HG03045 (cell line): ENCODE measurements around the gene MAK.
"Not testable (repeated sequence)": the region's sequence is repeated elsewhere in the genome, so short reads cannot be mapped to it uniquely, and the experiment has no call there.

Source experiments
- ATAC-seq: cut with Tn5 transposase; IDR thresholded peaks from one replicate; pipeline ENCODE4 v1.9.1; 2021; ENCODE audit warnings: mild to moderate bottlenecking, moderate library complexity; ENCODE audit not compliant: unreplicated experiment

Gene MAK, protein sequence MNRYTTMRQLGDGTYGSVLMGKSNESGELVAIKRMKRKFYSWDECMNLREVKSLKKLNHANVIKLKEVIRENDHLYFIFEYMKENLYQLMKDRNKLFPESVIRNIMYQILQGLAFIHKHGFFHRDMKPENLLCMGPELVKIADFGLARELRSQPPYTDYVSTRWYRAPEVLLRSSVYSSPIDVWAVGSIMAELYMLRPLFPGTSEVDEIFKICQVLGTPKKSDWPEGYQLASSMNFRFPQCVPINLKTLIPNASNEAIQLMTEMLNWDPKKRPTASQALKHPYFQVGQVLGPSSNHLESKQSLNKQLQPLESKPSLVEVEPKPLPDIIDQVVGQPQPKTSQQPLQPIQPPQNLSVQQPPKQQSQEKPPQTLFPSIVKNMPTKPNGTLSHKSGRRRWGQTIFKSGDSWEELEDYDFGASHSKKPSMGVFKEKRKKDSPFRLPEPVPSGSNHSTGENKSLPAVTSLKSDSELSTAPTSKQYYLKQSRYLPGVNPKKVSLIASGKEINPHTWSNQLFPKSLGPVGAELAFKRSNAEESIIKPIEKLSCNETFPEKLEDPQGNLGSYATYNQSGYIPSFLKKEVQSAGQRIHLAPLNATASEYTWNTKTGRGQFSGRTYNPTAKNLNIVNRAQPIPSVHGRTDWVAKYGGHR

DNA sequence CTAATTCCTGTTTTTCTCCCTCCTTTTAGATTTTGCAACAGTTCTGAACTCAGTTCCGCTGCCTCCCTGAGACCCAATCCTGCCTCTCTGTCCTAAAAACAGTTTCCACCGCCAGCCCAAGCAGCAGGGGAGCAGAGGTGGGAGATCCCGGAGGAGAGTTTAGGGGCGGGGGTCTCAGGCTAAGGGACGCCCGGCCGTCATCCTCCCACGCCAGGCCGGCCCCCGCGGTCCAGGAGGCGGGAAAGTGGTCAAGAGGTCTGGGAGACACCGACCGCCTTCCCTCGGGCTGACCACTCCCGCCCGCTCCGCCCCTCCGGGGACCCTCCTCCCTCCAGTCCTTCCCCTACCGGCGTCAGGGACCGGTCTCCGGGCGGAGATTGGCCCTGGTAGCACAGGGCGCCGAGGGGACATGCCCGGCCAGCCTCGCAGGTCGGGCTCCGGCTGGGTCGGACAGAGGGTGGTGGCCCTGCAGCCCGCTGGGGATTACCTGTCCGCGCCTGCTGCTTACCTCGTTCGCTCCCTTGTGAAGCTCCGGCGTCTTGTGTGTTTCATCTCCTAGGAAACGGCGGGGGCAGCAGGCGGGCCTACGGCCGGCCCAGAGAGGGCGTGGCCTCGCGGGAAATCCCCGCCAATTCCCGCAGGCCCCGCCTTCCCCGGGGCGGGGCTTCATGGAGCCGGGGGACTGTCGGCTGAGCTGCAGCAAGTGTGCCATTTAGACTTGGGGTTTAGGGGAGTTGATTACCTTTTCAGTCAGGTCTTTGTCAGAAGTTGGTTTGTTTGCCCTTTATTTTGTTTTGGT, at the start of gene MAK:
MAK (minus strand) TSS at position 545 of the 799 bp plus-strand sequence. CDS start 7,891 bp downstream, outside the sequence.
- ATAC-seq, result peak; percentile 81

DNA sequence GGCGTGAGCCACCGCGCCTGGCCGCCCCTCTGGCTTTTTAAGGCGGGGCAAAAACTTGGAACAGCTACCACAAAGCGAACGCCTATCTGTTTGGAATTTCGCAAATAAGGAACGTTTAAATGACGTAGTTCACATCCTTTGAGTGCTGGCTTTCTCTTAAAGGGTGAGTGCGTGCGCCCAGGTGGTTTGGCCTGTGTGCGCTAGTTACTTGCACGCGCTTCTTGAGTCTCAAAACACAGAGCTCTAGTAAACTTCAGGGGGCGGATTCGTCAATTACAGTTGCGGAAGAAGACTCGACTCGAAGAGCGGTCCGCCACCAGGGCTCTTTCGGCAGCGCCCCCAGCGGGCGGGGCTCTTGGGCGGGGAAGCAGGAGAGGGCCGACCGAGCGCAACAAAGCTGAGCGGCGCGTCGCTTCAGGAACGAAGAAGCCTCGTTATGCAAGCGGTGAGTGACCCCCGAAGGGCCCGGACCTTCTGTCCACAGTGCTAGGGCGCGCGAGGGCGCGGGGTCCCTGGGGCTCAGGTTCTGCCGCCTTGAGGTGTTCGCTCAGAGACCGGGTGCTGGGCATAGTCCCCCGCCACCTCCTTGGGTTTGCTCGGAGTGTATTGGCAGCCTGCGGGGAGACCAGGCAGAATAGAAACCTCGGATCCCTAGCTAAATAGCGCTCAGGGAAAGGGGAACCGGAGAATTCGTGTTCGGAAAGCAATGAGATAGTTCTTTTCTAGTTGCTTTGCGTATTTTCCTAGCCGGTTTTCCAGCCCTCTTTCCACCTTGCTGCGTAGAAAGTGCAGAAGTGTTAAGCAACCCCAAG, 48.6 kb upstream of the MAK start, which contains the start of gene SYCP2L:
SYCP2L (plus strand) TSS at position 362 of the 812 bp plus-strand sequence; CDS start at position 437, 75 bp downstream.
- no peak for ATAC-seq

DNA sequence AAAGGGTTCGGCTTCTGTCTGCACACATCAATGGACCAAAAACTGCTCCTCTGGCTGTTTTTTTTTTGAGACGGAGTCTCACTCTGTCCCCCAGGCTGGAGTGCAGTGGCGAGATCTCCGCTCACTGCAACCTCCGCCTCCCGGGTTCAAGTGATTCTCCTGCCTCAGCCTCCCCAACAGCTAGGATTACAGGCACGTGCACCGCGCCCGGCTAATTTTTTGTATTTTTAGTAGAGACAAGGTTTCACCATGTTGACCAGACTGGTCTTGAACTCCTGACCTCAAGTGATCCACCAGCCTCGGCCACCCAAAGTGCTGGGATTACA, 48.0 kb upstream of the MAK start:
- not testable (repeated sequence) for ATAC-seq

DNA sequence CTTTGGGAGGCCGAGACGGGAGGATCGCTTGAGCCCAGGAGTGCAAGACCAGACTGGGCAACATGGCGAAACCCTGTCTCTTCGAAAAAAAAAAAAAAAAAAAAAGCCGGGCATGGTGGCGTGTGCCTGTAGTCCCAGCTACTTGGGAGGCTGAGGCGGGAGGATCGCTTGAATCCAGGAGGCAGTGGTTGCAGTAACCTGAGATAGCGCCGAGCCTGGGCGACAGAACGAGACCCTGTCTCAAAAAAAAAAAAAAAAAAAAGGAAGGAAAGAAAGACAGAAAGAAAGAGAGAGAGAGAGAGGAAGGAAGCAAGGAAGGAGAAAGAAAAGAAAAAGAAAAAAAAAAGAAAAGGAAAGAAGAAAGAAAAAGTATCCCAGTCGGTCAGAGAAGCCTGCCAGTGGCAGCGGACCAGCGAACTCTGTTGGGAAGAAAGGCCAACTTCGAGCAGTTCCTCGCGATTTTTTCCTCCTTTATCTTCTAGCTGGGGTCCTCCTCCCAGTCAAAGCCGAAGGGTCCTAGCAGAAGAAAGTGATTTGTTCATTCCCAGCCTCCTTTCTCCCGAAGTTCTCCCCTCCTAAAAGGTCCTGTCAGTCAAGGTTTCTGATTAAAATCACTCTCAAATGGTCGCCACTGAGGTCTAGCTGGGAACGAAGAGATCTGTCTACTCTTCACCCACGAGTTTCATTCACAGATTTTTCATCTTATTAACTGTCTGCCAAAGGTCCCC, 46.1 kb upstream of the MAK start:
- no peak for ATAC-seq

DNA sequence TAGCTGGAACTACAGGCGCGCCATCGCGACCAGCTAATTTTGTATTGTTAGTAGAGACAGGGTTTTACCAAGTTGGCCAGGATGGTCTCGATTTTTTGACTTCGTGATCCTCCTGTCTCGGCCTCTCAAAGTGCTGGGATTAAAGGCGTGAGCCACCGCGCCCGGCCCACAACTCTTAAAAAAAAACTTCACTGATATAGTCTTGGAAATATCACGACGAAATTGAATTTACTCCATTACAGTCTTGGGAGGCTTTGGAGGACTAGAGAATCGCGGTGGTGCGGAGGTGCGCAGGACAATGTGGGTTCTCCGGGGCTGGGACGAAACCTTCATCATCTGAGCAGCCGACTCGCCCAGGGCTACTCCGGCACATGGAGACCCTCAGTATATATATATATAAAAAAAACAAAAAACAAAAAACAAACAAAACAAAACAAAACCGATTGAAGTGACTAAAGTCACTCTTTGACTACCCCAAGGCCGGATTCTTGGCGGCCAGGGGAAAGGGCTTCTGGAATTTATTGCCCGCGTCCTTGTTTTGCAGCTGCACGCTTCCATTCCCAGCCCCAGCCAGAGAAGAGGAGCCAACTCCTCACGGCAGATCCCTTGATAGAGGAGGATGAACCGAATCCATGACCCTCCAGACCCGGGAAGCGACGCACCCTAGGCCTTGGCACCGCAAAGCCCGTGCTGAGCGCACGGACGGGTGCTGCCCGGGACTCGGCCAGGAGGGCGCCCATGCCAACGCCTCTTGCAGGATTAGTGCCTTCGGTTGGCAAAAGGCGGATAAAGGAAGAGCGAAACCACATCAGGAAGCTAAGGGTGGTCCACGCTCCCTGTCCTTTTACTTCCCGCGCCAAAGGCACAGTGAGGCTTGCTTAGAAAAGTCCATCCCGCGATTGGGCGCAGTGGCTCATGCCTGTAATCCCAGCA, 45.2 kb upstream of the MAK start:
- ATAC-seq, result no peak

DNA sequence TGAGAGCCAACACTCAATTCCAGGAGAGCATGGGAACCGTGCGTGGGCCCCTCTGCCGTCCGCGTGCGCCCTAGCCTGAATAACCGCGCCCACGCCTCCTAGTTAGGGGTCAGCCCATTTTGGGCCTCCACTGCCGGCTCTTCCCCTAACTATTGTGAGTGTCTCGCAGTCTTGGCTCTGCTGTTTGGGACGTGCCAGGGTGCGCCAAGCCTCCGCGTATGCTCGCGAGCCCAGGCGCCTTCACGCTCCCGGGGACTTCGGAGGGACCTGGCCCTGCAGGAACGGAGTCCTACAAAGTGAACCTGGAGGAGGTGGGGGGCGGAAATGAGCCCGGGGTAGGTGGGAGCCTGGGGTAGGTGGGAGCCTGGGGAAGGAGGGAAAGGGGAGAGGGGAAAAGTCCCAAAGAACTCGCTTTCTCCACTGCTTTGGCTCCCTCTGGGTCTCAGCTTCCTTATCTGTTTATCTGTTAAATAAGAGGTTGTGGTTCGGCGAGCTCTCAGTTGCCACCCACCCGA, 44.4 kb upstream of the MAK start:
- ATAC-seq, result no peak

DNA sequence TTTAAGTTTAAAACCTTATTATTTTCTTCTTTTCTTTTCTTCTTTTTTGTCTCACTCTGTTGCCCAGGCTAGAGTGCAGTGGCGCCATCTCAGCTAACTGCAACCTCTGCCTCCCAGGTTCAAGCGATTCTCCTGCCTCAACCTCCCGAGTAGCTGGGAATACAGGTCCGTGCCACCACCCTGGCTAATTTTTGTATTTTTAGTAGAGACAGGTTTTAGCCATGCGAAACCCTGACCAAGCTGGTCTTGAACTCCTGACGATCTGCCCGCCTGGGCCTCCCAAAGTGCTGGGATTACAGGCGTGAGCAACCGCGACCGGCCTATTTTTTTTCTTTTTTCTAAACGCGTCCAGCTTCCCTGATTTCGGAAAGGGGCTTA, 43.9 kb upstream of the MAK start:
- not testable (repeated sequence) for ATAC-seq

DNA sequence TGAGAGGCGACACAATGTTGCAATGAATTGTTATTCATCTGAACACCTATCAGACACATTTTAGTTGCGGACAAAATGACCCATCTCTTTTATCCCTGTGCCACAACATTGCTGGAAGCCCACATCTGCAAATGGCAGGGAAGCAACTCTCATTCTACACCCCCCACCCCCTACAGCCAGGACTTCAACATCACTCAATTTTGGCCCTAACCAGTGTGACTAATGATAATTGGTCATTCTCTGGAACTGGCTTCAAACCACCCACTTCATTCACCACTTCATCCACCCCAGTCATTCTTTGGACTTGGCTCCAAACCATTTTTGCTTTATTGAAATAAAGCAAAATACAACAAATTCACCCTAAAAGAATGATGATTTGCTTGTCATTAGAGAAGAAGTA, 42.0 kb upstream of the MAK start:
- ATAC-seq, result no peak

DNA sequence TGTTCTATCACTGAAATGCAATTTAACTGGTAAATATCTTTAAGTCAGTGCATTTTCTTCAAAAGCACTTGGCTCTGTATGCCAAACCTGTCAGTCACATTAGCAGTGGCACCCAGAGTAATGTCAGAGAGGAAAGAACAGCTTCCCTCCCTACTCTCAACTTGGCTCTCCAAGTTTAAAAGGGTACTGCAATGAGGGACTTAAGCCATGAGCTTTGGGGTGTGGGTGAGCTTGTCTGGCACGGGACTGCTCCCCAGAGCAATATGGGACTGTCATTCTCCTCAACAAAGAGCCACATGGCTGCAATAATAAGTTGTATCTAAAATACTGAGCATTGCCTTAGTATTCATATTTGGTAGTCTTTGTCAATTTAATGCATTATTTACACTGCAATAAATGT, 39.5 kb upstream of the MAK start:
- ATAC-seq, result no peak

DNA sequence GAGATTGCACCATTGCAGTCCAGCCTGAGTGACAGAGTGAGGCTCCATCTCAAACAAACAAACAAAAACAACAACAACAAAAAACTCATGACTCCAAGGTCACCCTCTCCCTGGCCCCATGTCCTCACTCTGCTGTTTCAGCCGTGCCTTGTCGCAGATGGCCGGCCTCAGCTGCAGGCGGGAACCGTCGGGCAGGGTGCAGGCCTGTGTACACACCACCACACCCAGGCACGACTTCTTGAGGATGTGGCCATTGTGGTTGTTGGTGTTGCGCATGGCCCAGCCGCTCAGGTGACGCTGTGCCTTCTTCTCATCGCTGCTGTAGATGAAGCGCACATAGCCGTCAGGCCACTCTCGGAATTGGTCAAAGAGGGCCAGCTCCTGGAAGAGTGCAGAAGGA, 38.7 kb upstream of the MAK start:
- no peak for ATAC-seq

DNA sequence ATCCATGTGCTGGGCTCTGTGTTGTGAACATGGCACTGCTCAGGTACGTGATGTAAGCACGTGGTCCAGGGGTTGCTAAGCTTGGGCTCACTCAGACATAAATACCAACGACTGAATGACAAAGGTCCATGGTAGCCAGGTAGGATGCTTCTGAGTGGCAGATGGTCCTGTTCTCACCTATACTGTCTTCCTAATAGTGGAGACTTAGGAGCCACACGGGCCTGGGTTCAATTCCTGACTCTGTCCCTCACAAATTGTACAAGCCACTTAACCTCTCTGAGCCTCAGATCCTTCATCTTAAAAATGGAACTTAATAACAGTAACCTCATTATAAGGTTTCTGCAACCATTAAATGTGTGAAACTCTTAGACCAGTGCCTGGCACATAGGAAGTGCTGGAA, 36.7 kb upstream of the MAK start:
- no peak for ATAC-seq

DNA sequence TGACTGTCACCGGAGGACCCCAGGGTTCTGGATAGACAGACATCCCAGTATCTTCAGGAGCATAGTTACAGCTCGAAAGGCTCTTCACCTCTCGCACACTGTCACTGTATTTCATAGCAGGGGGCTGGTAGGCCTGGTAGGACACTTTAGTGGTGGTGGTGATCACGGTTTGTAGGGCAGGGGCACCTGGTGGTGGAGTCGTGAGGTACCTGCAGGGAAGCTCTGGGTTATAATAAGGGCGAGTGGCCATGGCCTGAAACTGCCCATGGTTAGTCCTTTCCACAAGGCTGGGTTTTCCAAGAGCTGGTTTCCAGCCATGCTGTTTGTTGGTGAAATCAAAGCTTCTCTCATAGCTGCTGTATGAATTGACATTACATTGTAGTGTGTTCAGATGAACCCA, 35.9 kb upstream of the MAK start:
- ATAC-seq, result no peak

DNA sequence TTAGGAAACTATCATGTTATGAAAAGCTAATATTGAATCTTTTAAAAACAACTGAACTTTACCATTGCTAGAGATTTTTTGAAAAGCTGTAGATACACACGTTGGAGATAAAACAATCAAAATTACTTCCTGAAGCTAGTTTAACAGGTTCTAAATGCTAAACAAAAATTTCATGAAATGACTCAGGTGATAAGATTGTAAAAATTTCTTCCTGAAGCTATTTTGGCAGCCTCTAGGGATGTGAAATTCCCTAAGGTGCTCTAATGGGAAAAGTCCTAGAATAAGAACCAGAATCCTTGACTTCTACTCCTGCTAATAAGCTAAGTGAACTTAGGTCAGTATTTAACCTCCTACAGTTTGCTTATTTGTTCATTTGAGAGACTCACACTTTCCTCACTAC, 35.0 kb upstream of the MAK start:
- no peak for ATAC-seq

DNA sequence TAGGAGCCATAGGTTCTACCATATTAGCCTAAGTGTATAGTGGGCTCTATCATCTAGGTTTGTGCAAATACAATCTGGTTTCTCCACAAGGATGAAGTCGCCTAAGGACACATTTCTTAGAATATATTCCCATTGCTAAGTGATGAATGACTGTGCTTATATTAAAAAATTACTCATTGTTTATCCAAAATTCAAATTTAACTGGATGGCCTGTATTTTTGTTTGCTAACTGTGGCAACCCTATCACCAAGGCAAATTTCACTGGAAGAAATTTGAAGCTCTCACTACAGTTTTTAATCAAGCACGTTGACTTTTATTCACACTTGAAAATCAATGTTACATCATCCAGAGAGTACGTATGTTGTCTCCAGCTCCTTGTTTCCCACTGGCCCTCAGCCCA, 29.6 kb upstream of the MAK start:
- no peak for ATAC-seq

DNA sequence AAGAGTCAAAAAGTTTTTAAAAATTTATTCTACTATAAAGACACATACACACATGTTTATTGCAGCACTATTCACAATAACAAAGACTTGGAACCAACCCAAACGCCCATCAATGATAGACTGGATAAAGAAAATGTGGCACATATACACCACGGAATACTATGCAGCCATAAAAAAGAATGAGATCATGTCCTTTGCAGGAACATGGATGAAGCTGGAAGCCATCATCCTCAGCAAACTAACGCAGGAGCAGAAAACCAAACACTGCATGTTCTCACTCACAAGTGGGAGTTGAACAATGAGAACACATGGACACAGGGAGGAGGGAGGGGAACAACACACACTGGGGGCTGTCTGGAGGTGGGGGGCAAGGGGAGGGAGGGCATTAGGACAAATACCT, 28.4 kb upstream of the MAK start:
- ATAC-seq, result not testable (repeated sequence)

DNA sequence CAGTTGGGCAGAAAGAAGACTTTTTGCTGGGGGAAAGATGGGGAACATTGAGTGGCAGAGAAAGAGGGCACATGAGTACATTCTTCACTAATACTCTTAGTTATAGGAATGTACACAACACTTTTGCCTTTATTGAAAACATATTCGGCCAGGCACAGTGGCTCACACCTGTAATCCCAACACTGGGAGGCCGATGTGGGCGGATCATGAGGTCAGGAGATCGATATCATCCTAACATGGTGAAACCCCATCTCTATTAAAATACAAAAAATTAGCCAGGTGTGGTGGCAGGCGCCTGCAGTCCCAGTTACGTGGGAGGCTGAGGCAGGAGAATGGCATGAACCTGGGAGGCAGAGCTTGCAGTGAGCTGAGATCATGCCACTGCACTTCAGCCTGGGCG, 24.7 kb upstream of the MAK start:
- ATAC-seq, result not testable (repeated sequence)

DNA sequence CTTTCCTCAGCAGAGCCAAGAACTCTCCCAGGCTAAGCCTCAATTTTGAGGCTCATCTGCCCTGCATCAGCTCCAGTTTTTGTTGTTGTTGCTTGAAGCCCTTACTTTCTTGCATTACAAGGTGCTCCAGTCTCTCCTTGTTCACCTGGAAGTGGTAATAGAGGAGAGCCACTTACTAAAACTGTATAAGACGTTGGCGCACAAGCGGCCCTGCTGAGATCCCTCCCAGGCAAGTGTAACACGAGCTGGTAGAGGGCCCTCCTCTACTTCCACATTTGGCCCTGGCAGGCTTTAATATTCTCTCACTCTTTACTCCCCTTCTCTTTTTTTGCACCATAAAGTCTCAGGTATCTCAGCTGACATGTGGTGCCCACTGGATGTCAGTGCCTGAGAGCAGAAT, 24.0 kb upstream of the MAK start:
- ATAC-seq, result no peak

DNA sequence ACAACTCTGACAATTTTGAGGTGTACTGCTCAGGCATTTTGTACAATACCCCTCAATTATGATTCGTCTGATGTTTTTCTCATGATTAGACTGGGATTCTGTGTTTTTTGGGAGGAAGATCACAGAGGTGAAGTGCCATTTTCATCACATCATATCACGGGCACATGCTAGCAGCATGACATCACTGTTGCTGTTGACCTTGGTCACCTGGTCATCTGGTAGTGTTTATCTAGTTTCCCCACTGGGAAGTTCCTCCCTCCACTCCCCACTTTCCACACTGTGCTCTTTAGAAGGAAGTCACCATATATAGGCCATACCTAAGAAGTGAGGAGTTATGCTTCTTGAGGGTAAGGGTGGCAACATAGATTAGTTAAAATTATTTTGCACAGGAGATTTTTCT, 22.7 kb upstream of the MAK start:
- ATAC-seq, result no peak

DNA sequence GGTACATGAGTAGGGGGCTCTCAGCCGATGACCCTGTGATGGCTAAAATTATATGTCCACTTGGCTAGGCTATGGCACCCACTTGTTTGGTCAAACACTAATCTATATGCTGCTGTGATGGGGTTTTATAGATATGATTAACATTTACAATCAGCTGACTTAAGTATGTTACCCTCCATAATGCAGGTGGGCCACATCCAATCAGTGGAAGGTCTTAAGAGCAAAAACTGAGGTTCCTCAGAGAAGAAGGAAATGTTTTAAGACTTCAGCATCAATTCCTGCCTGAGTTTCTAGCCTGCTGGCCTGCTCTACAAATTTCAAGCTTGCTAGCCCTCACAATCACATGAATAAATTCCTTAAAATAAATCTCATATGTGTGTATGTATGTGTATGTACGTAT, 18.9 kb upstream of the MAK start:
- ATAC-seq, result no peak
